Neural progenitor cell (in vitro differentiated cells): ENCODE results near the gene FAM174C.

Source experiments
- EZH2 ChIP-seq: fragments of 200-600 bp; sonication (generic); IDR thresholded peaks from 2 replicates; pipeline ENCODE4 v1.6.1; 2017; ENCODE audit warnings: antibody characterized with exemption, mild to moderate bottlenecking, moderate library complexity
- EZH2phosphoT487 ChIP-seq: fragments of 200-600 bp; sonication (generic); IDR thresholded peaks from 2 replicates; pipeline ENCODE4 v1.6.1; 2017; ENCODE audit warnings: antibody characterized with exemption
- TF ChIP-seq, protein P1 (sequence below): fragments of 200-600 bp; sonication (generic); IDR thresholded peaks from 2 replicates; pipeline ENCODE4 v1.5.1; 2017; ENCODE audit warnings: antibody characterized with exemption, mild to moderate bottlenecking

DNA sequence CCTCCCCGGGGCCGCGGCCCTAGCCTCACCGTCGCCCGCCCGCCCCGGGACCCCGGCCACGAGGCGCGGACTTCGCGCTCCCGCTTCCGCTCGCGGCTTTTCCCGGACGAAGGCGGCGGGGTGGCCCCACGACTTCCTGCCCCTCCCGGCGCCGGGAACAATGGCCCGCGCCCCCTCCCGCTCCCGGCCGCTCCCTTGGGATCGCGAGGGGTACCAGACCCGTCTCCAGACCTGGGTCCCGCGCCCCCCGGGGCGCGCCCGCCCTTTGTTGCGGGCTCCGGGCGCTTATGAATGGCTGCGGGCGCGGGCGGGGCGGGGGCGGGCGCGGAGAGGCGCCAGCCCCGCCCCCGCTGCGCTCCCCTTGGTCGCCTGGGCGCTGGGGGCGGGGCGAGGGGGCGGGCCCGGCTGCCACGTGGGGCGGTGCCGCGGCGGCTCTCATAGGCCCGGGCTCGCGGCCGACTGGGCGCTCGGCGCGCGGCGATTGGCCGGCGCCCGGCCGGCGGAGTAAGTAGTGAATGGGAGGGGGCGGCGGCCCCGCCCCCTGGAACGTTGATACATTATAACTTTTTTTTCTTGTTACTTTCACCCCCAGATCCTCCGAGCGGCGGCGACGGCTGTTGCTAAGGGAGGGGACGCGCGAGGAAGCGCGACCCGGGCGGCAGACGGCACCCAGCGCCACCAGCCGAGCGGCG is 25.9 kb upstream of the FAM174C start:
- TF ChIP-seq, protein P1, sequence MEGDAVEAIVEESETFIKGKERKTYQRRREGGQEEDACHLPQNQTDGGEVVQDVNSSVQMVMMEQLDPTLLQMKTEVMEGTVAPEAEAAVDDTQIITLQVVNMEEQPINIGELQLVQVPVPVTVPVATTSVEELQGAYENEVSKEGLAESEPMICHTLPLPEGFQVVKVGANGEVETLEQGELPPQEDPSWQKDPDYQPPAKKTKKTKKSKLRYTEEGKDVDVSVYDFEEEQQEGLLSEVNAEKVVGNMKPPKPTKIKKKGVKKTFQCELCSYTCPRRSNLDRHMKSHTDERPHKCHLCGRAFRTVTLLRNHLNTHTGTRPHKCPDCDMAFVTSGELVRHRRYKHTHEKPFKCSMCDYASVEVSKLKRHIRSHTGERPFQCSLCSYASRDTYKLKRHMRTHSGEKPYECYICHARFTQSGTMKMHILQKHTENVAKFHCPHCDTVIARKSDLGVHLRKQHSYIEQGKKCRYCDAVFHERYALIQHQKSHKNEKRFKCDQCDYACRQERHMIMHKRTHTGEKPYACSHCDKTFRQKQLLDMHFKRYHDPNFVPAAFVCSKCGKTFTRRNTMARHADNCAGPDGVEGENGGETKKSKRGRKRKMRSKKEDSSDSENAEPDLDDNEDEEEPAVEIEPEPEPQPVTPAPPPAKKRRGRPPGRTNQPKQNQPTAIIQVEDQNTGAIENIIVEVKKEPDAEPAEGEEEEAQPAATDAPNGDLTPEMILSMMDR = no peak
- no peak for TF ChIP-seq EZH2phosphoT487
- no peak for TF ChIP-seq EZH2
